WTC11 (cell line): ENCODE results near the gene TSPO.

ENCODE experiments used
- ARID4B ChIP-seq: sonication (generic); formaldehyde crosslinking; IDR thresholded peaks from 2 replicates; pipeline ENCODE4 v1.8.0; 2023; ENCODE audit warnings: missing genetic modification reagents, mild to moderate bottlenecking, borderline replicate concordance
- CTCF ChIP-seq: fragments of 200-600 bp; IDR thresholded peaks from 2 replicates; pipeline ENCODE4 v1.8.0; 2022; ENCODE audit warnings: antibody characterized with exemption
- E2F1 ChIP-seq: sonication (generic); formaldehyde crosslinking; IDR thresholded peaks from 2 replicates; pipeline ENCODE4 v1.8.0; 2022; ENCODE audit warnings: mild to moderate bottlenecking, missing genetic modification reagents
- ESRRA ChIP-seq: sonication (generic); formaldehyde crosslinking; IDR thresholded peaks from 2 replicates; pipeline ENCODE4 v1.8.1; 2022; ENCODE audit warnings: mild to moderate bottlenecking, missing genetic modification reagents, borderline replicate concordance
- ETV6 ChIP-seq: sonication (generic); formaldehyde crosslinking; IDR thresholded peaks from 2 replicates; pipeline ENCODE4 v1.8.1; 2022; ENCODE audit warnings: mild to moderate bottlenecking, missing genetic modification reagents
- FOXJ3 ChIP-seq: sonication (generic); formaldehyde crosslinking; IDR thresholded peaks from 2 replicates; pipeline ENCODE4 v1.9.0; 2021; ENCODE audit warnings: missing genetic modification reagents, mild to moderate bottlenecking, borderline replicate concordance
- FOXK1 ChIP-seq: sonication (generic); formaldehyde crosslinking; IDR thresholded peaks from 2 replicates; pipeline ENCODE4 v1.8.0; 2022; ENCODE audit warnings: mild to moderate bottlenecking, moderate library complexity, missing genetic modification reagents
- NFE2L1 ChIP-seq: sonication (generic); formaldehyde crosslinking; IDR thresholded peaks from 2 replicates; pipeline ENCODE4 v1.8.1; 2023; ENCODE audit warnings: missing genetic modification reagents
- SP1 ChIP-seq: sonication (generic); formaldehyde crosslinking; conservative IDR thresholded peaks from 2 replicates; pipeline ENCODE4 v1.8.1; 2022; ENCODE audit warnings: missing genetic modification reagents
- ZNF512 ChIP-seq: sonication (generic); formaldehyde crosslinking; IDR thresholded peaks from 2 replicates; pipeline ENCODE4 v1.8.1; 2022; ENCODE audit warnings: missing genetic modification reagents, borderline replicate concordance

GRCh38 chr22:43208703-43209522, 57.6 kb downstream of the TSPO start:
- TF ChIP-seq ETV6 (CRISPR knock-in tag) (no peak), ARID4B (CRISPR knock-in tag) (no peak), CTCF (no peak), FOXK1 (CRISPR knock-in tag) (no peak), ZNF512 (CRISPR knock-in tag) (no peak), NFE2L1 (no peak), E2F1 (CRISPR knock-in tag) (no peak), ESRRA (no peak), FOXJ3 (no peak), SP1 (no peak)
